PC-9 (cell line): Measurements from ENCODE around the gene ARHGAP18.

ENCODE experiments used
- CTCF ChIP-seq: fragments of 200-600 bp; sonication (generic); conservative IDR thresholded peaks from 2 replicates; pipeline ENCODE4 v1.6.1; 2017; ENCODE audit warnings: mixed run types, antibody characterized with exemption, mild to moderate bottlenecking, moderate library complexity
- EZH2 ChIP-seq: fragments of 200-600 bp; sonication (generic); IDR thresholded peaks from 2 replicates; pipeline ENCODE4 v1.8.0; 2017; ENCODE audit warnings: antibody characterized with exemption, low read depth

GRCh38 chr6:129749749-129750120, 39.8 kb upstream of the ARHGAP18 start:
- no peak for TF ChIP-seq CTCF
- TF ChIP-seq EZH2: no peak
